ENCODE data around the gene NOG. TPM values are rescaled to one million over a fixed set of nuclear protein-coding genes. Genes with fewer than 3 reads are reported as not detected.

Gene NOG
- total RNA-seq (2021; ENCODE audit: unreplicated experiment) (9.2 TPM), Bru-seq, nascent RNA (percentile 56 among the genes with signal in this experiment), BruChase-seq, experiment 1, labeled RNA remaining after a 2-hour chase (percentile 85 among the genes with signal in this experiment), BruChase-seq, experiment 2, labeled RNA remaining after a 6-hour chase (percentile 77 among the genes with signal in this experiment)
- polyA plus RNA-seq (2012; ENCODE audit: insufficient read length) = 6.8 TPM
- long read RNA-seq, transcript NOG-201 (1 exons, 1,892 nt) = major isoform, 15 of 15 reads
- long read RNA-seq, partial matches to known transcripts = 0 of 15 reads
- long read RNA-seq, other reads (novel, unspliced or antisense) = 0 of 15 reads

DNA sequence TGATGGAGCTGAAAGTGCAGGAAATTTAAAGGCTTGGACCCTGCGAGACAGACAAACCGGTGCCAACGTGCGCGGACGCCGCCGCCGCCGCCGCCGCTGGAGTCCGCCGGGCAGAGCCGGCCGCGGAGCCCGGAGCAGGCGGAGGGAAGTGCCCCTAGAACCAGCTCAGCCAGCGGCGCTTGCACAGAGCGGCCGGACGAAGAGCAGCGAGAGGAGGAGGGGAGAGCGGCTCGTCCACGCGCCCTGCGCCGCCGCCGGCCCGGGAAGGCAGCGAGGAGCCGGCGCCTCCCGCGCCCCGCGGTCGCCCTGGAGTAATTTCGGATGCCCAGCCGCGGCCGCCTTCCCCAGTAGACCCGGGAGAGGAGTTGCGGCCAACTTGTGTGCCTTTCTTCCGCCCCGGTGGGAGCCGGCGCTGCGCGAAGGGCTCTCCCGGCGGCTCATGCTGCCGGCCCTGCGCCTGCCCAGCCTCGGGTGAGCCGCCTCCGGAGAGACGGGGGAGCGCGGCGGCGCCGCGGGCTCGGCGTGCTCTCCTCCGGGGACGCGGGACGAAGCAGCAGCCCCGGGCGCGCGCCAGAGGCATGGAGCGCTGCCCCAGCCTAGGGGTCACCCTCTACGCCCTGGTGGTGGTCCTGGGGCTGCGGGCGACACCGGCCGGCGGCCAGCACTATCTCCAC, at the start of gene NOG:
TSS of gene NOG (plus strand) at position 54 of the 674 bp plus-strand sequence. CDS start at position 579, 525 bp downstream.
- Histone ChIP-seq H3K9me3 (ENCODE audit: control insufficient read depth, insufficient read depth, low read depth, low read length) (no peaks in the 10 kb centered on the region), H3K27ac (ENCODE audit: low read length) (peak within 1 kb of the TSS; percentile 61), H3K36me3 (ENCODE audit: control insufficient read depth, insufficient read depth, low read length) (no peaks in the 10 kb centered on the region), H3K4me1 (ENCODE audit: control insufficient read depth, insufficient read depth, low read length) (peaks cover 16% of the 10 kb centered on the region), H3K27me3 (ENCODE audit: control insufficient read depth, insufficient read depth, low read length) (peaks cover 5% of the 10 kb centered on the region), H3K4me3 (ENCODE audit: low read depth in 2 of 2, low read length in 2 of 2) (peak within 1 kb of the TSS; percentile 61 to 87)
- intact Hi-C loops (cut with micrococcal nuclease; ENCODE audit: unreplicated experiment) = loop anchor here (2.0 to 5.0 kb wide), 2 partner anchors 61 to 189 kb away; no protein-coding TSS in a partner anchor
- CTCF ChIA-PET = interaction anchor here (0.5 to 4.2 kb wide), 6 partner anchors 83 to 157 kb away, joined by 3 to 34 read pairs (median 4); no protein-coding TSS in a partner anchor
- TF ChIP-seq TCF7L2 (IDR thresholded peaks at IDR 0.05; ENCODE audit: low read depth, low read length) (no peak), CTCF (IDR thresholded peaks at IDR 0.05) (no peak), SIN3A (IDR thresholded peaks at IDR 0.05; ENCODE audit: borderline replicate concordance, insufficient read depth, low read depth, low read length) (peak; percentile 76; the same call in 1 of the 2 replicates)
- in situ Hi-C loops (cut with HindIII; ENCODE audit: low pct_unique_long_range_greater_than_20kb, low sequenced_read_pairs) = no loop called here
- BruUV-seq (replicated peaks) = no TSS peak
- ATAC-seq (peak; percentile 76), DNase-seq (ENCODE audit: low read depth, low spot score) (no peak)
- POLR2A ChIA-PET = interaction anchor here (0.6 kb wide), 2 partner anchors 33 to 34 kb away, joined by 4 to 7 read pairs; no protein-coding TSS in a partner anchor

DNA sequence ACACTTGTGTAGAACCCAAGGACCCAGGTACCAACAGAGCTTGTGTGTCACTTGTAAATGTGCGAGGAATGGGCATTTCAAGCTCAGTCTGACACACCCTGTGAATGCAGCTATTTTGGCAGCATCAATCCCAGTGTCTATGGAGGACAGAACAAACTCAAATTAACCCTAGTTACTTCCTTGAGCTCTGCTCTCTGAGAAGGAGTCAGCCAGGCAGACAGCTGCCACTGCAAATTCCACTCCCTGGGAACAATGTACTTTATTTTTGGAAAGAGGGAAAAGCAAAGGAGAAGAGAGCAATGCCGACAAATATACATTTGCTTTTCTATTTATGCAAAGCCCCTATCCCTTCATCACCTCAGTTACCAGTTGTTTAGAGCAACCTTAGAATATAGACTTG, 48.4 kb upstream of the NOG start:
- no peaks in the 10 kb centered on the region for H3K9me3 ChIP-seq (ENCODE audit: control insufficient read depth, insufficient read depth, low read depth, low read length)
- ChIA-PET CTCF (no interaction called here), POLR2A (no interaction called here)
- DNase-seq (ENCODE audit: low read depth, low spot score) (no peak), ATAC-seq (no peak)
- no peaks in the 10 kb centered on the region for H3K4me1 ChIP-seq (ENCODE audit: control insufficient read depth, insufficient read depth, low read length)
- intact Hi-C loops (cut with micrococcal nuclease; ENCODE audit: unreplicated experiment) (no loop called here), in situ Hi-C loops (cut with HindIII; ENCODE audit: low pct_unique_long_range_greater_than_20kb, low sequenced_read_pairs) (no loop called here)
- no peaks in the 10 kb centered on the region for H3K36me3 ChIP-seq (ENCODE audit: control insufficient read depth, insufficient read depth, low read length)
- no peak overlapping the region for H3K4me3 ChIP-seq (ENCODE audit: low read depth in 2 of 2, low read length in 2 of 2)
- BruUV-seq (replicated peaks) = no TSS peak
- TF ChIP-seq CTCF (IDR thresholded peaks at IDR 0.05) (no peak), POLR2AphosphoS5 (IDR thresholded peaks at IDR 0.05; ENCODE audit: low read depth, low read length) (no peak), TCF7L2 (IDR thresholded peaks at IDR 0.05; ENCODE audit: low read depth, low read length) (no peak), SIN3A (IDR thresholded peaks at IDR 0.05; ENCODE audit: borderline replicate concordance, insufficient read depth, low read depth, low read length) (no peak)
- H3K27ac ChIP-seq (ENCODE audit: low read length) = no peak overlapping the region
- peaks cover 2% of the 10 kb centered on the region; the same call in 1 of the 2 replicates for H3K27me3 ChIP-seq (ENCODE audit: control insufficient read depth, insufficient read depth, low read length)

- Histone ChIP-seq H3K9me3 (ENCODE audit: control insufficient read depth, insufficient read depth, low read depth, low read length) (no peaks in the 10 kb centered on the region), H3K27ac (ENCODE audit: low read length) (no peak overlapping the region), H3K4me3 (ENCODE audit: low read depth in 2 of 2, low read length in 2 of 2) (no peak overlapping the region), H3K27me3 (ENCODE audit: control insufficient read depth, insufficient read depth, low read length) (peaks cover 2% of the 10 kb centered on the region; the same call in 1 of the 2 replicates), H3K4me1 (ENCODE audit: control insufficient read depth, insufficient read depth, low read length) (no peaks in the 10 kb centered on the region), H3K36me3 (ENCODE audit: control insufficient read depth, insufficient read depth, low read length) (no peaks in the 10 kb centered on the region)
- TF ChIP-seq CTCF (IDR thresholded peaks at IDR 0.05) (no peak), REST (IDR thresholded peaks at IDR 0.05; ENCODE audit: insufficient read depth in 1 of 2, low read depth in 2 of 2, low read length in 1 of 2) (no peak), POLR2AphosphoS5 (IDR thresholded peaks at IDR 0.05; ENCODE audit: low read depth, low read length) (no peak), TCF7L2 (IDR thresholded peaks at IDR 0.05; ENCODE audit: low read depth, low read length) (no peak), SIN3A (IDR thresholded peaks at IDR 0.05; ENCODE audit: borderline replicate concordance, insufficient read depth, low read depth, low read length) (no peak)
- CTCF ChIA-PET = no interaction called here
- in situ Hi-C loops (cut with HindIII; ENCODE audit: low pct_unique_long_range_greater_than_20kb, low sequenced_read_pairs) = no loop called here
- DNase-seq (ENCODE audit: low read depth, low spot score) = no peak
- POLR2A ChIA-PET = no interaction called here
- BruUV-seq (replicated peaks) = no TSS peak
- ATAC-seq = no peak
- intact Hi-C loops (cut with micrococcal nuclease; ENCODE audit: unreplicated experiment) = no loop called here
Observed at GRCh38 chr17:56545930-56546329, 47.6 kb upstream of the NOG start.

Data from Panc1 (cell line).